ENCODE measurements around the gene POLN.

DNA sequence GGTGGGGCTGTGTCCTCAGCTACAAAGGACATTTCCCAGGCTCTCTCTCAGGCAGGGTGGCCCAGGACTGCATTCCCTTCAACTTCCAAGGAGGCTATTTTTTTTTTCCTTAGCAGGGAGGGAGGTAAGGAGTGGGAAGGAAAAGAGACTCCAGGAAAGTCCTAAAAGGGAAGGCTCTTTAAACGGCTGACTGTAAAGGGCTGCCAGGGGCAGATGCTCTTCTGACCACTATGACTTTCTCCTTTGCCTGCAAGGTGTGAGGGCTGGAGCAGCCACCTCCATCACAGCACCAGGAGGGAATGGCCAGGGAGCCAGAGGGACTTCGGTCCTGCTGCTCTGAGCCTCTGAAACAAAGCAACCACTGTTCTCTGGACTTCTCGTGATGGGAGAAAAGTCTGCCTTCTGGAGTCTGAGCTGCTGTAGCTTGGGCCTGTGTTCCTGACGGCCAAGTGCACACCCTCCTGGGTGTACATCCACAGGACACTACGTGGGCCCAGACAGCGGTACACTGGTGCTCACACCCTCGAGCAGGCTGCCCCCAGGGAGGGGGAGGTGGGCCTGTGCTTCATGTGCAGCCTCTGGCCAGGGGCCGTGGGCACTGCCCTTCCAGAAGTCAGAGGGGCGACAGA is 164.9 kb downstream of the POLN start:
- TF ChIP-seq, protein P1, sequence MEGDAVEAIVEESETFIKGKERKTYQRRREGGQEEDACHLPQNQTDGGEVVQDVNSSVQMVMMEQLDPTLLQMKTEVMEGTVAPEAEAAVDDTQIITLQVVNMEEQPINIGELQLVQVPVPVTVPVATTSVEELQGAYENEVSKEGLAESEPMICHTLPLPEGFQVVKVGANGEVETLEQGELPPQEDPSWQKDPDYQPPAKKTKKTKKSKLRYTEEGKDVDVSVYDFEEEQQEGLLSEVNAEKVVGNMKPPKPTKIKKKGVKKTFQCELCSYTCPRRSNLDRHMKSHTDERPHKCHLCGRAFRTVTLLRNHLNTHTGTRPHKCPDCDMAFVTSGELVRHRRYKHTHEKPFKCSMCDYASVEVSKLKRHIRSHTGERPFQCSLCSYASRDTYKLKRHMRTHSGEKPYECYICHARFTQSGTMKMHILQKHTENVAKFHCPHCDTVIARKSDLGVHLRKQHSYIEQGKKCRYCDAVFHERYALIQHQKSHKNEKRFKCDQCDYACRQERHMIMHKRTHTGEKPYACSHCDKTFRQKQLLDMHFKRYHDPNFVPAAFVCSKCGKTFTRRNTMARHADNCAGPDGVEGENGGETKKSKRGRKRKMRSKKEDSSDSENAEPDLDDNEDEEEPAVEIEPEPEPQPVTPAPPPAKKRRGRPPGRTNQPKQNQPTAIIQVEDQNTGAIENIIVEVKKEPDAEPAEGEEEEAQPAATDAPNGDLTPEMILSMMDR (IDR thresholded peaks at IDR 0.05): no peak
- no peak for TF ChIP-seq POLR2A (IDR thresholded peaks at IDR 0.05)
